Lung (tissue), 12 donors: ENCODE measurements around the gene SSTR3. TPM values are rescaled to one million over a fixed set of nuclear protein-coding genes. Genes with fewer than 3 reads are reported as not detected.

ENCODE experiments used
- ATAC-seq: fragments of 200-7000 bp; cut with Tn5 transposase; one replicate; pipeline ENCODE4 v1.9.1; 2020; ENCODE audit warnings: moderate number of reproducible peaks; ENCODE audit not compliant: insufficient read depth, low FRiP score
- DNase-seq, 3 donors: peaks; one replicate each; pipeline ENCODE4 v3.0.0-alpha.2; 2013 to 2017
- H3K27ac ChIP-seq, 2 donors: one replicate each; pipeline ENCODE4 v1.5.1; 2013; ENCODE audit warnings: mild to moderate bottlenecking in 2 of 2, moderate library complexity in 2 of 2, control low read depth in 1 of 2, inconsistent platforms in 1 of 2, low read depth in 1 of 2, low read length in 1 of 2
- H3K27me3 ChIP-seq, 3 donors: one replicate each; pipeline ENCODE4 v1.5.1; 2013; ENCODE audit warnings: low read length in 2 of 3; ENCODE audit not compliant: control insufficient read depth in 3 of 3, insufficient read depth in 3 of 3
- H3K36me3 ChIP-seq, 4 donors: one replicate each; pipeline ENCODE4 v1.5.1; 2013; ENCODE audit warnings: low read length in 4 of 4, mild to moderate bottlenecking in 1 of 4, moderate library complexity in 1 of 4; ENCODE audit not compliant: control insufficient read depth in 4 of 4, insufficient read depth in 4 of 4
- H3K4me1 ChIP-seq, 5 donors: one replicate each; pipeline ENCODE4 v1.5.1; 2013; ENCODE audit warnings: low read length in 5 of 5, mild to moderate bottlenecking in 2 of 5, moderate library complexity in 1 of 5; ENCODE audit not compliant: control insufficient read depth in 5 of 5, insufficient read depth in 5 of 5
- H3K4me3 ChIP-seq: one replicate; pipeline ENCODE4 v1.5.1; 2013; ENCODE audit warnings: mild to moderate bottlenecking, control low read depth, moderate library complexity
- H3K9ac ChIP-seq, 2 donors: one replicate each; pipeline ENCODE4 v1.5.1; 2013; ENCODE audit warnings: low read length in 2 of 2, control low read depth in 1 of 2; ENCODE audit not compliant: insufficient read depth in 1 of 2
- H3K9me3 ChIP-seq, 4 donors: one replicate each; pipeline ENCODE4 v1.5.1; 2013; ENCODE audit warnings: low read length in 3 of 4, mild to moderate bottlenecking in 1 of 4, moderate library complexity in 1 of 4; ENCODE audit not compliant: control insufficient read depth in 4 of 4, insufficient read depth in 3 of 4
- WGBS, 2 donors: extraction: QIAGEN DNeasy Blood & Tissue Kit; methylation state at CpG; one replicate each; pipeline ENCODE4 v1.1.7; 2013; 5-methylcytosine and 5-hydroxymethylcytosine counted together
- polyA plus RNA-seq, 2 donors: library from polyadenylated mRNA; stranded (reverse); fragments of 200-250 nt; gene quantifications; one replicate each; pipeline ENCODE4 v1.2.1, GENCODE V29; 2013
- total RNA-seq, 2 donors: library from RNA; depleted of rRNA in 1 of 2; stranded (reverse); fragments of >200 nt in 1 of 2; gene quantifications; one replicate each; pipeline ENCODE4 v1.2.1, GENCODE V29; 2014 to 2021
- TF ChIP-seq, protein P1 (sequence below): IDR thresholded peaks from 2 replicates; pipeline ENCODE4 v1.5.1; 2012; ENCODE audit warnings: mild to moderate bottlenecking; ENCODE audit errors: control extremely low read depth, extremely low read depth
- donor health status: control.
- donor health status: control.
- donor health status: Bipolar disorder and iron deficiency.
- donor health status: healthy.
- donor health status: DM: yes; HTN: yes; CAD: no.

SSTR3 gene
- total and polyA plus RNA-seq, 4 donors, result 0.04 to 0.87 (median 0.10) TPM

DNA sequence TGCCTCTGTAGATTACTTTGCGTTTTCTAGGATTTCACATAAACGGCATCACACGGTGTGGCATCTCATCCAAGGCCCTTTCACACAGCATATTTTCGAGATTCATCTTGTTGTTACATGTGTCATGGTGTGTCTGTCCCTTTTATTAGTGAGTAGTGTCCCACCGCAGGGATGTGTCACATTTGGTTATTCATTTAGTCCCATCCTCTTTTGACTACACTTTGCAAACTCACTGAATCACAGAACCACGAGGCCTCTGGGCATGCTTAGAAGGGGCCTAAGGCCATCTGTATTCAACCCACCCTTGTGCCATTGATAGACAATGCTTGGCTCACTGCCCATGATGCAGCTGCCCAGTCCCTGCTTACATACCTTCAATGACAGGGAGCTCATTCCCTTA, 36.0 kb upstream of the SSTR3 start:
- Histone ChIP-seq H3K36me3 (no peaks in the 10 kb centered on the region), H3K27me3 (peaks cover 0 to 3% (median 0%) of the 10 kb centered on the region in 3 donors), H3K27ac (no peak overlapping the region), H3K9me3 (no peaks in the 10 kb centered on the region), H3K4me1 (no peaks in the 10 kb centered on the region), H3K4me3 (no peak overlapping the region), H3K9ac (no peak overlapping the region)
- ATAC-seq (no peak), DNase-seq (no peak)
- 63 to 72% methylated on average over 6 of the region's 6 CpGs for WGBS, 2 donors
- TF ChIP-seq, protein P1, sequence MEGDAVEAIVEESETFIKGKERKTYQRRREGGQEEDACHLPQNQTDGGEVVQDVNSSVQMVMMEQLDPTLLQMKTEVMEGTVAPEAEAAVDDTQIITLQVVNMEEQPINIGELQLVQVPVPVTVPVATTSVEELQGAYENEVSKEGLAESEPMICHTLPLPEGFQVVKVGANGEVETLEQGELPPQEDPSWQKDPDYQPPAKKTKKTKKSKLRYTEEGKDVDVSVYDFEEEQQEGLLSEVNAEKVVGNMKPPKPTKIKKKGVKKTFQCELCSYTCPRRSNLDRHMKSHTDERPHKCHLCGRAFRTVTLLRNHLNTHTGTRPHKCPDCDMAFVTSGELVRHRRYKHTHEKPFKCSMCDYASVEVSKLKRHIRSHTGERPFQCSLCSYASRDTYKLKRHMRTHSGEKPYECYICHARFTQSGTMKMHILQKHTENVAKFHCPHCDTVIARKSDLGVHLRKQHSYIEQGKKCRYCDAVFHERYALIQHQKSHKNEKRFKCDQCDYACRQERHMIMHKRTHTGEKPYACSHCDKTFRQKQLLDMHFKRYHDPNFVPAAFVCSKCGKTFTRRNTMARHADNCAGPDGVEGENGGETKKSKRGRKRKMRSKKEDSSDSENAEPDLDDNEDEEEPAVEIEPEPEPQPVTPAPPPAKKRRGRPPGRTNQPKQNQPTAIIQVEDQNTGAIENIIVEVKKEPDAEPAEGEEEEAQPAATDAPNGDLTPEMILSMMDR, result no peak

DNA sequence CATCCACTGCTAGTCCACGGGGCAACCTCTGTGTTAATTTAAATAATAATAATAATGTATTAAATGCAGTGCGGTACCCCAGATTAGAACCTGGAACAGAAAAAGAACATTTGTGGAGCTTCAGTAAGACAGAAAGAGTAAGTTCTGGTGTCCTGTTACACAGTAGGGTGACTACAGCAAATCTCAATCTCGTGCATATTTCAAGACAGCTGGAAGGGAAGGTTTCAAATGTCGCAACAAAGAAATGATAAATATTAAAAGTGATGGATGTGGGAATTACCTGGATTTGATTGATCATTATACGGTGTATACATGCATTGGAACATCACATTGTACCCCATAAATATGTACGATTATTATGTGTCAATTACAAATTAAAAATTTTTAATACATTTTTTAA, 33.5 kb upstream of the SSTR3 start:
- Histone ChIP-seq H3K9ac (no peak overlapping the region), H3K4me3 (no peak overlapping the region), H3K36me3 (no peaks in the 10 kb centered on the region), H3K9me3 (no peaks in the 10 kb centered on the region), H3K4me1 (no peaks in the 10 kb centered on the region), H3K27ac (no peak overlapping the region), H3K27me3 (peaks cover 0 to 3% (median 2%) of the 10 kb centered on the region in 3 donors)
- TF ChIP-seq, protein P1, result no peak
- WGBS, 2 donors, result 62 to 71% methylated on average over 6 of the region's 6 CpGs
- ATAC-seq, result no peak
- no peak for DNase-seq

DNA sequence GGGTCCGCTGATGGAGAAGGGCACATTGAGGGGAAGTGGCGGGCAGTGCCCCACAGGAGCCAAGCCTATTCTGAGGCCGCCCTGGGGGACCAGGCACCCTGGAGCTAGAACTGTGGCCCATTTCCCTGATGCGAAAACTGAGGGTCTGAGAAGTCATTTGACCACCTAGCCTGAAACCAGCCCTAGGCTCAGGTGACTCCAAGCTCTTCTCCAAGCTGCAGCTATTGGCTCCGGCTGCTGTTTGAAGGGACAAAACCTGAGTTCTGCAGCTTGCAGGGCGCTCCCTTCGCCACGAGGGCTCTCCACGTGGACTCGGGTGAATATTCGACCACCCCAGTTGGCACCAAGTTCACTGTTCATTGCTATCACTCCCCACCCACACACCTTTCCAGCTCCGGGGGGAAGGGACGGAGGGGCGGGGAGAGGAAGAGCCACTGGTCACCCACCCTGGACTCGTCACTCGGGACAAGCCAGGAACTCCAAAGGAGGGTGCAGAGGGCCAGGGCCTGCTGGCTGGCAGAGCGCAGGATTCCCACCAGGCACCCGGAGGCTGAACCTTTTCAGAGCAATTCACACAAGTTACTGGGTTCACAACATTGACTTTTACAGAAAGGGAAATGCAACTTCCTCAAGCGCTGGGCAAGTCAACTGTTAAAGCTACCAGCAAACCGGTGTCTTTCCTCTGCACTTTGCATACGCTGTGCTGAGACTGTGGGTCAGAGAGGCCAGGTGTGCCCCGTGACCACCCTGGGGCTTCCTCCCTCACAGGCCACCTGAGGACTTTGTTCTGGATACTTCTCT, 32.8 kb upstream of the SSTR3 start:
- H3K9me3 ChIP-seq, result no peaks in the 10 kb centered on the region
- 34 to 52% methylated on average over 22 of the region's 22 CpGs for WGBS, 2 donors
- H3K4me1 ChIP-seq, result no peaks in the 10 kb centered on the region
- TF ChIP-seq, protein P1, result no peak
- no peak overlapping the region for H3K9ac ChIP-seq
- H3K27ac ChIP-seq, result no peak overlapping the region
- no peak for DNase-seq
- peaks cover 0 to 3% (median 2%) of the 10 kb centered on the region in 3 donors for H3K27me3 ChIP-seq
- H3K4me3 ChIP-seq, result no peak overlapping the region
- H3K36me3 ChIP-seq, result no peaks in the 10 kb centered on the region
- ATAC-seq, result no peak
